H1 (cell line): ENCODE measurements around the gene RNF8. TPM values are rescaled to one million over a fixed set of nuclear protein-coding genes. Genes with fewer than 3 reads are reported as not detected.

ENCODE experiments used
- CTCF ChIA-PET: fragments of 300-600 bp; sonication (Branson Sonifier 250); formaldehyde crosslinking; loops from one replicate; lab custom pipeline; 2021; ENCODE audit not compliant: partially characterized antibody; lab: Charles Lee
- POLR2A ChIA-PET: fragments of 300-600 bp; sonication (Branson Sonifier 250); formaldehyde crosslinking; loops from one replicate; lab custom pipeline; 2021; ENCODE audit warnings: inconsistent platforms; ENCODE audit not compliant: partially characterized antibody; lab: Charles Lee
- DNase-seq, 2 experiments: peaks; one replicate each; pipeline versions ENCODE4 v3.0.0 to v3.0.0-alpha.2; 2010 to 2022; ENCODE audit warnings: low spot score in 2 of 2, low read depth in 1 of 2, mixed read lengths in 1 of 2
- FAIRE-seq: peaks from 2 replicates; lab custom pipeline; 2011; peaks lifted over from hg19 to GRCh38; lab: Jason Lieb, UNC
- H2AFZ ChIP-seq: 2 replicates; pipeline ENCODE4 v1.8.1; 2012; ENCODE audit warnings: low read length, inconsistent platforms
- H2AK5ac ChIP-seq: 2 replicates; pipeline ENCODE4 v1.6.1; 2013; ENCODE audit warnings: low read depth, low read length
- H2BK120ac ChIP-seq: replicated peaks from 2 replicates; pipeline ENCODE3; 2013; ENCODE audit warnings: low read depth, low read length, inconsistent platforms
- H2BK12ac ChIP-seq: 2 replicates; pipeline ENCODE4 v1.6.1; 2013; ENCODE audit warnings: low read depth, low read length
- H2BK15ac ChIP-seq: 2 replicates; pipeline ENCODE4 v1.6.1; 2013; ENCODE audit warnings: low read length
- H2BK20ac ChIP-seq: 2 replicates; pipeline ENCODE4 v1.6.1; 2013; ENCODE audit warnings: low read length
- H2BK5ac ChIP-seq: 2 replicates; pipeline ENCODE4 v1.6.1; 2013; ENCODE audit warnings: low read depth, low read length
- H3K14ac ChIP-seq: 2 replicates; pipeline ENCODE4 v1.6.1; 2013; ENCODE audit warnings: inconsistent platforms; ENCODE audit not compliant: insufficient read length
- H3K18ac ChIP-seq: 2 replicates; pipeline ENCODE4 v1.6.1; 2013; ENCODE audit warnings: low read length; ENCODE audit errors: extremely low read depth
- H3K23ac ChIP-seq: 2 replicates; pipeline ENCODE4 v1.6.1; 2013; ENCODE audit warnings: inconsistent platforms; ENCODE audit not compliant: insufficient read length
- H3K23me2 ChIP-seq: 2 replicates; pipeline ENCODE4 v1.6.1; 2013; ENCODE audit warnings: low read depth, low read length
- H3K27ac ChIP-seq: 2 replicates; pipeline ENCODE4 v1.6.1; 2011; ENCODE audit warnings: low read depth, low read length, inconsistent platforms
- H3K27me3 ChIP-seq, 4 experiments: replicated peaks in 1 of 4; 1 replicate in 1 of 4; 2 replicates in 3 of 4; pipeline versions ENCODE4 v1.6.1 to v1.8.1; 2011 to 2013; ENCODE audit warnings: low read length in 3 of 4, mild to moderate bottlenecking in 3 of 4, inconsistent platforms in 2 of 4, mixed read lengths in 2 of 4, moderate library complexity in 1 of 4; ENCODE audit not compliant: control insufficient read depth in 3 of 4, insufficient read depth in 3 of 4; ENCODE audit errors: extremely low read depth in 1 of 4
- H3K36me3 ChIP-seq, 4 experiments: 2 replicates each; pipeline versions ENCODE4 v1.6.1 to v1.8.1; 2011 to 2013; ENCODE audit warnings: mild to moderate bottlenecking in 4 of 4, low read length in 3 of 4, moderate library complexity in 2 of 4, control low read depth in 1 of 4, inconsistent platforms in 1 of 4; ENCODE audit not compliant: insufficient read depth in 4 of 4, control insufficient read depth in 2 of 4
- H3K4ac ChIP-seq: replicated peaks from 2 replicates; pipeline ENCODE3; 2013; ENCODE audit warnings: low read length, low read depth, mixed read lengths, inconsistent platforms; ENCODE audit not compliant: insufficient read length
- H3K4me1 ChIP-seq, 4 experiments: replicated peaks in 1 of 4; 1 replicate in 1 of 4; 2 replicates in 3 of 4; pipeline versions ENCODE4 v1.6.1 to v1.8.1; 2011 to 2013; ENCODE audit warnings: low read length in 3 of 4, inconsistent platforms in 2 of 4, mixed read lengths in 1 of 4; ENCODE audit not compliant: insufficient read depth in 4 of 4, control insufficient read depth in 3 of 4
- H3K4me2 ChIP-seq, 2 experiments: 2 replicates each; pipeline versions ENCODE4 v1.6.1 to v1.8.1; 2011 to 2013; ENCODE audit warnings: low read depth in 2 of 2, low read length in 2 of 2, control low read depth in 1 of 2, inconsistent platforms in 1 of 2, mild to moderate bottlenecking in 1 of 2; ENCODE audit not compliant: insufficient read depth in 1 of 2
- H3K4me3 ChIP-seq, 4 experiments: fragments of 200-600, 300-600 bp in 1 of 4; sonication (generic), shearing (Covaris generic), sonication (Bioruptor Twin) in 1 of 4; 2 replicates each; pipeline versions ENCODE4 v1.5.1 to v1.8.1; 2011 to 2016; ENCODE audit warnings: low read length in 4 of 4, low read depth in 3 of 4, control low read depth in 2 of 4, inconsistent platforms in 2 of 4, mild to moderate bottlenecking in 2 of 4, mixed read lengths in 1 of 4, moderate library complexity in 1 of 4; ENCODE audit not compliant: insufficient read depth in 2 of 4; ENCODE audit errors: extremely low read depth in 1 of 4
- H3K56ac ChIP-seq: replicated peaks from 2 replicates; pipeline ENCODE3; 2013; ENCODE audit warnings: low read depth, mild to moderate bottlenecking, mixed read lengths, low read length, inconsistent platforms; ENCODE audit not compliant: insufficient read length
- H3K79me1 ChIP-seq: 2 replicates; pipeline ENCODE4 v1.6.1; 2013; ENCODE audit warnings: low read depth, low read length, control low read depth
- H3K79me2 ChIP-seq, 2 experiments: 2 replicates each; pipeline versions ENCODE4 v1.6.1 to v1.8.1; 2012 to 2013; ENCODE audit warnings: low read length in 2 of 2, mild to moderate bottlenecking in 2 of 2, inconsistent platforms in 1 of 2; ENCODE audit not compliant: insufficient read depth in 2 of 2, control insufficient read depth in 1 of 2
- H3K9ac ChIP-seq, 4 experiments: replicated peaks in 1 of 4; 1 replicate in 1 of 4; 2 replicates in 3 of 4; pipeline versions ENCODE4 v1.6.1 to v1.8.1; 2011 to 2013; ENCODE audit warnings: low read depth in 3 of 4, low read length in 3 of 4, control low read depth in 2 of 4, mild to moderate bottlenecking in 2 of 4, moderate library complexity in 2 of 4, inconsistent platforms in 1 of 4; ENCODE audit errors: extremely low read depth in 1 of 4
- H3K9me3 ChIP-seq, 2 experiments: 2 replicates each; pipeline versions ENCODE4 v1.6.1 to v1.8.1; 2012 to 2013; ENCODE audit warnings: mild to moderate bottlenecking in 2 of 2, moderate library complexity in 2 of 2, control low read depth in 1 of 2, inconsistent platforms in 1 of 2, low read depth in 1 of 2, low read length in 1 of 2, mixed read lengths in 1 of 2; ENCODE audit not compliant: insufficient read depth in 2 of 2
- H4K20me1 ChIP-seq, 2 experiments: replicated peaks in 1 of 2; 2 replicates each; pipeline versions ENCODE3 to v1.8.1; 2011 to 2013; ENCODE audit warnings: inconsistent platforms in 2 of 2, low read length in 2 of 2, mild to moderate bottlenecking in 1 of 2; ENCODE audit not compliant: insufficient read depth in 2 of 2, control insufficient read depth in 1 of 2
- H4K5ac ChIP-seq: 2 replicates; pipeline ENCODE4 v1.6.1; 2013; ENCODE audit warnings: low read length, low read depth, mixed read lengths, inconsistent platforms; ENCODE audit not compliant: insufficient read length
- H4K8ac ChIP-seq: 2 replicates; pipeline ENCODE4 v1.8.0; 2013; ENCODE audit warnings: mild to moderate bottlenecking, moderate library complexity, low read length, inconsistent platforms; ENCODE audit not compliant: insufficient read depth; ENCODE audit errors: extremely low read depth
- H4K91ac ChIP-seq: replicated peaks from 2 replicates; pipeline ENCODE3; 2013; ENCODE audit warnings: low read length, mixed read lengths, inconsistent platforms; ENCODE audit not compliant: insufficient read length
- NANOG ChIP-seq: IDR thresholded peaks from 2 replicates; pipeline ENCODE4 v1.6.1; 2011; ENCODE audit warnings: low read length, low read depth, mild to moderate bottlenecking, inconsistent platforms; ENCODE audit not compliant: insufficient read depth, poor library complexity, severe bottlenecking
- SAP30 ChIP-seq: fragments of 300-600 bp; sonication (generic); IDR thresholded peaks from 2 replicates; pipeline ENCODE4 v1.7.1; 2012; ENCODE audit warnings: low read length, moderate library complexity, mild to moderate bottlenecking, inconsistent platforms; ENCODE audit not compliant: insufficient read depth, insufficient replicate concordance
- SP1 ChIP-seq: IDR thresholded peaks from 2 replicates; pipeline ENCODE4 v1.6.1; 2011; ENCODE audit warnings: low read depth, low read length
- SP2 ChIP-seq: IDR thresholded peaks from 2 replicates; pipeline ENCODE4 v1.6.1; 2012; ENCODE audit warnings: mild to moderate bottlenecking, low read length, inconsistent platforms
- TBP ChIP-seq: IDR thresholded peaks from 2 replicates; pipeline ENCODE4 v1.6.1; 2011; ENCODE audit warnings: low read depth, low read length, improper control_type of control experiment
- polyA plus RNA-seq, 7 experiments: library from polyadenylated mRNA; depleted of rRNA in 3 of 7; stranded (reverse) in 5 of 7; unstranded in 2 of 7; fragments of >200 nt in 5 of 7; fragments of 200-250 nt in 2 of 7; gene quantifications; 1 replicate in 5 of 7; 2 replicates in 1 of 7; 4 replicates in 1 of 7; pipeline versions ENCODE4 v1.2.1 to v1.2.3, GENCODE V29; 2011 to 2013; ENCODE audit warnings: missing spikeins in 2 of 7, mixed read lengths in 2 of 7
- total RNA-seq: library from RNA; stranded (reverse); fragmentation: NEBNext Ultra II Directional; extraction: Animal tissue kit (Norgen Biotek cat#: 25700); gene quantifications from 2 replicates; pipeline ENCODE4 v1.2.1, GENCODE V29; 2021

RNF8 gene
- total and polyA plus RNA-seq, 2 of the 8 experiments (the other 6 are each of a cell fraction or from before 2014, with no cell fraction given) = 20.3 to 44.7 TPM

DNA sequence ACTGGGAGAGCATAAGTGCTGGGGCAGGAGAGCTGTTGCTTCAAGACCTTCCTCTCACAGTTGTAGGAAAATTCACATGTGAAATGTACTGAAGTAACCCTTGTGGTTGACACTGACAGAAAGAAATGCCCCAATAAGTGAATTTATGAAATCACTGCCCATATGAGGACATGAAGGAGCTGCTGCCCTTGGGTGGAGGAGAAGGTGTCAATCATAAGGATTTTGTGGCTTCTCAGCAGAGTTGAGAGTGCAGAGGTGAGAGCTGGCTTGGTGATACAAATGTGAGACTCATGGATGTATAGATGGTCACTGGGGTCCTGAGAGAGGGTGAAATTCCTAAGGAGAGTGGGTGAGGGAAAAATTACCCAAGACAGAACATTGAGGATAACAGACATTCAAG is 45.3 kb downstream of the RNF8 start:
- no peaks in the 10 kb centered on the region; a peak in 1 of 8 replicates for H3K36me3 ChIP-seq
- no peak overlapping the region for H3K4ac ChIP-seq
- H3K4me3 ChIP-seq = no peak overlapping the region
- no peaks in the 10 kb centered on the region for H3K79me1 ChIP-seq
- H3K79me2 ChIP-seq = no peaks in the 10 kb centered on the region
- H3K23ac ChIP-seq = no peak overlapping the region
- H3K4me1 ChIP-seq = no peaks in the 10 kb centered on the region
- H3K9ac ChIP-seq = no peak overlapping the region
- no peak overlapping the region for H2BK20ac ChIP-seq
- H2BK120ac ChIP-seq = no peak overlapping the region
- DNase-seq (no peak), FAIRE-seq (no peak)
- no peak overlapping the region for H3K18ac ChIP-seq
- no peaks in the 10 kb centered on the region for H3K27me3 ChIP-seq
- H2AK5ac ChIP-seq = no peak overlapping the region
- no peaks in the 10 kb centered on the region; the same call in 1 of the 2 replicates for H3K23me2 ChIP-seq
- no peak overlapping the region for H4K91ac ChIP-seq
- POLR2A ChIA-PET = no interaction called here
- H3K4me2 ChIP-seq = no peak overlapping the region
- H4K5ac ChIP-seq = no peak overlapping the region
- no peak overlapping the region for H3K14ac ChIP-seq
- CTCF ChIA-PET = interaction anchor here (0.5 to 0.6 kb wide), 2 partner anchors 56 to 1911 kb away, joined by 3 to 4 read pairs; no protein-coding TSS in a partner anchor
- no peaks in the 10 kb centered on the region for H3K9me3 ChIP-seq
- no peak overlapping the region for H2BK12ac ChIP-seq
- H2AFZ ChIP-seq = no peak overlapping the region
- H4K20me1 ChIP-seq = no peaks in the 10 kb centered on the region
- no peak overlapping the region for H2BK5ac ChIP-seq
- H3K56ac ChIP-seq = no peak overlapping the region
- TF ChIP-seq SAP30 (no peak), TBP (no peak), NANOG (no peak), SP1 (no peak), SP2 (no peak)
- H3K27ac ChIP-seq = no peak overlapping the region
- H2BK15ac ChIP-seq = no peak overlapping the region
- no peak overlapping the region for H4K8ac ChIP-seq
